SW480 (cell line): ENCODE measurements around the gene SARM1.
"Not testable (repeated sequence)": the region's sequence is repeated elsewhere in the genome, so short reads cannot be mapped to it uniquely, and the experiment has no call there.

Source experiments
- DNase-seq: peaks from one replicate; pipeline ENCODE4 v3.0.0-alpha.2; 2016; ENCODE audit warnings: low spot score

SARM1 gene

DNA sequence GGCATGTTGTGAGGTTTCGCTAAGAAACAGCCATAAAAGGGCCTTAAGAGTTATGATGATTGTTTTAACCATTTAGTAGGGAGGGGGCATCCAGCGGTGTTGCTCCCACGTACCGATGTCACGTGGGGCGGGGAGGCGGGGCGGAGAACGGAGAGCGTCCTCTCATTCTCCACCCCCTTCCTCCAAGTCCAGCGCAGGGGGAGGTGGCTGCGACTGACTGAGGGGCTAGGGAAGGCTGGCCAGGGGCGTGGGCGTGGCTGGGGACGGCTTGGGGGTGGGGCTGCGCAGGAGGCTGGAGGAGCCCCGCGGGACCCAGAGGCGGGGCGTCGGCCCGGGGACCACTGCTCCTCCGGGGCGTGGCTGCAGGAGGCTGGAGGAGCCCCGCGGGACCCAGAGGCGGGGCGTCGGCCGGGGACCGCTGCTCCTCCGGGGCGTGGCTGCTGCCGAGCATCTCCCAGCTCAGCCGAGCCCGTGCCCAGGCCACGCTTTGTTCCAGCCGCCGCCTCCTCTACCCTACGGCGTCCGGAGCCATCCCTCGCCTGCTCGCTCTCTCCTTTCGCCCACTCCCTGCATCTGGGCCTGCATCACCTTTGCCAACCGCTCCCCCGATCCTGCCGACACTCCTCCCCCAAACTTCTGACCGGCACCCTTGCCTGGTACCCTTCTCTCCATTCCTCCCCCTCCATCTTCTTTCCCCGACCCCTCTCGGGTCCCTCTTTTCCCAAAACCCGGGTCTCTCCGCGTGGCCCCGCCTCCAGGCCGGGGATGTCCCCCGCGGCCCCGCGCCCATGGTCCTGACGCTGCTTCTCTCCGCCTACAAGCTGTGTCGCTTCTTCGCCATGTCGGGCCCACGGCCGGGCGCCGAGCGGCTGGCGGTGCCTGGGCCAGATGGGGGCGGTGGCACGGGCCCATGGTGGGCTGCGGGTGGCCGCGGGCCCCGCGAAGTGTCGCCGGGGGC is at the start of gene SARM1:
TSS of gene SARM1 (plus strand) at position 450 of the 958 bp plus-strand sequence. CDS start at position 789, 339 bp downstream.
- DNase-seq = peak; percentile 71

DNA sequence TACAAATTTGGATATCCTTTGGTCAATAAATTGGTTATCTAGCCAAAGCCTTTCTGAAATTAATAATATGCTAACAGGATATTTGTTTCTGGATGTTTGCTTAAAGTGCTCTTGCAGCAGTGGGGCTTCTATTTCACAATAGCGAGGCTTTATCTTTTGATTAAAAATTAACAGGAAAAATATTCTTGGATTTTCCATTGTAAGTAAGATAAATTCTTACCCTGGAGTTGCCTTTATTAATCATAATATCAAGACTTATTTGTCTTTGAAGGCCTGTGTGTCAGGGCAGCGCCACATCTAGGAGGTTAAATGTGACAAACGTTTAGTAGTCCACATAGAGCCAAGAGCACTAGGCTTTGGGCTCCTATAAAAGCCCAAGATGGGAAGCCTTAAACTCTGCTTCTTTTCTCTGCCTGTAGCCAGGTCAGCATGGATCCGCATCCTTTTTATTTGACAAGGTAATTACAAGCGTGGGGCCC is 47.2 kb upstream of the SARM1 start:
- no peak for DNase-seq

DNA sequence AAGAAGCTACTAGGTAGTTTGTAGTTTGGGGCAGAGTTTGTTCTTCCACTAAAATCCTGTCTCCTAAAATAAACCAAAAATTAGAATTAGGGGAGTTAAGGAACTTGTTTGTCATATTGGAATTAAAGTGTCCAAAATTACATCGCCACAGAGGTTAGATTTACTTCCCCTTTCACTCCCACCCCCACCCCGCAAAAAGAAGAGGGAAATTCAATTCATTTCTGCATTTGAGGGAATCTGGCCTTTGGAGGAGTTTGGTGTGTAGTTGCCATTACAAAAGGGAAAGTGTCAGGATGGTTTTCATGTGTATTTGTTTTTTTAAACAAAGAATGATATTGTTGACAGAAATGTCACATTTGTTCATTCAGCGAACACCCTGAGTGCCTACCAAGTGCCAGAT is 46.7 kb upstream of the SARM1 start:
- DNase-seq = no peak

DNA sequence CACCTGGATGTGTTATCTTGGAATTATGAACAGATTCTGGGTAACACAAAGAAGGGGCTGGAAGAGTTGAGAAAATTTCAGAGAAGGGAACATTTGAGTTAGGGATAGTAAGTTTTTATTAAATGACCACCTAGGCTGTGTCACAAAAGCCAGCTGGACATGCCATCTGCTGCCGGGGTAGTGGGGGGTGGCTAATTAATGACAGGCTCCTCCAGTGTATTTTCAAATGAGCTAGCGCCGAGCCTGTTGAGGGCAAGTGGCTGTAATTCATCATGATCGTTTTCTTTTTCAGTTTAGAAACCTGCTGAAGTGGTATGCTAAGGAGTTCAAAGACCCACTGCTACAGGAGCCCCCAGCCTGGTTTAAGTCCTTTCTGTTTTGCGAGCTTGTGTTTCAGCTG is 46.3 kb upstream of the SARM1 start:
- DNase-seq = no peak

DNA sequence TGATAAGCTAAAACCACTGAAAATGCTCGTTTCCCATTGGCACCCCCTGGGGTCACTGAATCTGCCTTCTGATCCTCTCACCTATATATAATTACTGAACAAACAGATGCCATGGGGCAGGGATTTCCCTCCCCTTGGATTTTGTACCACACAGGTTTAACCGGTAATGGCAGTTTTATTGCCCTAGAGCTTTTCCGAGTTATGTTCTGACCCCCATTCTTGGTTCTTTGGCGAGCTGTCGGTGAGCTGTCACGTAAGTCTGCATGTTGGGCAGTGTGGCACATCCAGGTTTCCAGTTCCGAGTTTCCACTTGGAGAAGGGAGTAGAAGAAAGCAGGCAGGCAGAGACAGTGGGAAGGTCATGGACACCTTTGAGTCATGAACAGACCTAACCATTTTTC is 45.4 kb upstream of the SARM1 start:
- DNase-seq = no peak

DNA sequence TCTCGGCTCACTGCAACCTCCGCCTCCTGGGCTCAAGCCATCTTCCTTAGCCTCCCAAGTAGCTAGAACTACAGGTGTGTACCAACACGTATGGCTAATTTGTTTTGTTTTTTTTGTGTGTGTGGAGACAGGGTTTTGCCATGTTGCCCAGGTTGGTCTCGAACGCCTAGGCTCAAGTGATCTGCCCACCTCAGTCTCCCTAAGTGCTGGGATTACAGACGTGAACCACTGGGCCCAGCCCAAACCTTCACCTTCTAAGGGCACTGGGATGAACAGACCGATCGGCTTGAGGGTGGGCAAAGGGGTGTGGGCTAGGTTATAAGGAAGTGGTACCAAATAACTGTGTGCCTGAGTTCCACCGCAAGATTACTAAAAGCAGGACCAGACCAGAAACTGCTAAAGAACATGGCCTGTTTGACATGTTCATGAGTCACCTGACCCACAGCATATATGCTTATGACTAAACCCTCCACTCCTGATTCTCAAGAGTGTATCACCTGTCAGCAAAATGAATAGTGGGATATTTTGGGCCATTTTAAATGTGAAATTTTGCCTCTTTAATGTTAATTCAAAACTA is 44.4 kb upstream of the SARM1 start:
- DNase-seq = no peak

DNA sequence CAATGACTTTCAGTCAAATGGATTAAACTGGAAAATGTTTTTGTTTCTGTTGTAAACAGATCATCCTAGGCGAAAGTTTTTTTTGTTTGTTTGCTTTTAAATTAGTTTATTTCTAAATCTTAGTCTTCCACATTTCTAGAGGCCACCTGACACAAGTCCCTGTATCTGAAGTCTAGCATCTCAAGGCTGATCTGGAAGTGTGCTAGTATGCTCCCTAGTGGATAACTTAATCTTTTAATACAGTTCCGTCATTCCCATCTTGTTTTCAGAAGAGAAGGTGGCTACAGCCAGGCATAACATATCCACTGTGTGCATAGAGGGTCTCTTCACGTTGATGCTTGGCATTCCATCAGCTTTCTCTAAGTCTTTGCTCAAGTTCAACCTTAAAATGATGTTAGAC is 43.8 kb upstream of the SARM1 start:
- no peak for DNase-seq

DNA sequence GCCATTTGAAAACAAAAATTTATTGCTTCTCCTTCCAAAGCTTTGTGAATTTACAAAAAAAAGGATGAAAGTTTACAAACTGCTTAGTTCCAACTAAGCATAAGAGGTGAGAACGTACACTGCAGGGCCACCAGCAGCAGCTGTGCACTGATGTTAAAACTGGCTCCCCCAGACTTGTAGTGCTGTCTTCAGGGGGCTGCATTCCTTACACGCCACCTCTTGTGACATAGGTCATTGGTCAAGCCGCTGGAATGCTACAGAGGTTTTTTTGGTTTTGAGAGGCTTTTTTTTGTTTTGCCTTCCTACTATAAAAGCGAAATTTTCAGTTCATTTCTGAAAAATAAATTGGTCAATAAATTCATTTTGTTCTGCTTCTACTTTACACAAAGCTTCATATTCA is 43.2 kb upstream of the SARM1 start:
- no peak for DNase-seq

DNA sequence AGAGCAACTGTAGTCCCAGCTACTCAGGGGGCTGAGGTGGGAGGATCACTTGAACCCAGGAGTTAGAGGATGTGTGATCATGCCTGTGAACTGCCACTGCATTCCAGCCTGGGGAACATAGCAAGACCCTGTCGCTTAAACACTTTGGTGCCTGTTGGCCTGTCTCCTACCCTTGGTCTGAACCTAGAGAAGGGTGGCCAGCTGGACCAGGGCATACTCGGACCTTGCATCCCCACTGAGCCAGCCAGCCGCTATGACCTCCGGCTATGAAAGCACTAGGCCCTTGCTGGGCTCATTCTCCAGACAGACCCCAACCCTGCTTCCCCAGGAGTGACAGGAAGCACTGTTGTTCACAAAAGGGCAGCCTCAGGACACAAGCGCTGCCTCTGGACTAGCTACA is 40.8 kb upstream of the SARM1 start:
- no peak for DNase-seq

DNA sequence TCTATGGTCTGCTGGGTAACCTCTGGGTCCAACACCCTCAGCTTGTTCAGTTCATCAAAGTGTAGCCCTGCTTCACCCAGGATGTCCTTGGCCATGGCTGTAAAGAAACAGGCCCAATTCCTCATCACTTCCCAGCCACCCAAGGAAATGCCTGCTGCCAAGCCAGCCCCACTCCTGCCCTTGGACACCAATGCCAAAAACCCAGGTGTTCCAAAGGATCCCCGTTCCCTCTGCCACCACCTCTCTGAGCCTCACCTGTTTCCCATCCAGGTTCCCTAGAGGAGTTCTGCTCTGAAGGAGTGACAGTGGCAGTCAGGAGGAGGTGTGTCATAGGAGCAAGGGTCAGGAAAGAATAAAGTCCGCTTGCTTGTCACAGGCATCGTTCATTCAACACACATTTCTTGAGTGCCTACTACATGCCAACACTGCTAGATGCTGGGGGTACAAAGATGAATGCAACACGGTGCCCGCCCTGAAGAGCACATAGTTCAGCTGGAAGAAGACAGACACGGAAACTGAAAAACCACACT is 39.5 kb upstream of the SARM1 start:
- DNase-seq = no peak

DNA sequence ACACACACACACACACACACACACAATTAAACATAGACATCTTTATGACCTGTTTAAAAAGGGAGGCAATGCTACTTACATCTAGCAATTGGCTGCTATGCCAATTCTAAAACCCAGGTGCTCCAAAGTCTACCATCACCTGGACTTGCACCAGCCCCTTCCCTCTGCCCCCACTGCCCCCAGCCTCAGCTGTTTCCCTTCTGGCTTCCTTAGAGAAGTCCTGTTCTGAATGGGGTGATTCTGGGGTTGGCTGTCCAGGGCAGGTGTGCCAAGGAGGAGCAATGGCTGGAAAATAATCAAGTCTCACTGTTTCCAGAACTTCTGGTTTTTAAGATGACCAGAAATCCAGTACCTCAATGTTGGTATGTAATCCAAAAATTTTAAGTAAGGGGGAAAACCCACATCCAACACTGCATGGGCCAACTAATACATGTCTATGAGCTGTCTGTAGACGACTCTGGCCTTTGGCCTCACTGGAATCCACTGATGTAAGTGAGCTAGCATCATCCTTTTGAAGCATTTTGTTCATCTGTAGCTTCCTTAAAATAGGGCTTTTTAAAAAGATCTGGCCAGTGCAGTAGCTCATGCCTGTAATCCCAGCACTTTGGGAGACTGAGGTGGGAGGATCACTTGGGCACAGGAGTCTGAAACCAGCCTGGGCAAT is 38.3 kb upstream of the SARM1 start:
- no peak for DNase-seq

DNA sequence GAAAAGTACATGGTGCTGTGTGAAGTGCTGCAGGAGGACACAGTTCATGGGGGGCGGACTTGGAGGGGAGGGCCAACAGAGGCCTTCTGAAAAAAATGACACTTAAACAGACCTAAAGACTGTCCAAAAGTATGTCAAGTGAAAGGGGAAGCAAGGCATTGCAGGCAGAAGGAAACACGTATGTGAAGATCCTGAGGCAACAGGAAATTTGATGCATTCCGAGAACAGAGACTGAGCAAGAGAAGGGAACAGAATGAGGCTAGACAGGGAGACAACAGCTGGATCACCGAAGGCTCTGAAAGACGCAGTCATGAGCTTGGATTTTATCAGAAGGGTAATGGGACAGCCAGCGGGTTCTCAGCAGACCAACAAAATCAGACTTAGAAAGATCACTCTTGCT is 37.3 kb upstream of the SARM1 start:
- DNase-seq = no peak

DNA sequence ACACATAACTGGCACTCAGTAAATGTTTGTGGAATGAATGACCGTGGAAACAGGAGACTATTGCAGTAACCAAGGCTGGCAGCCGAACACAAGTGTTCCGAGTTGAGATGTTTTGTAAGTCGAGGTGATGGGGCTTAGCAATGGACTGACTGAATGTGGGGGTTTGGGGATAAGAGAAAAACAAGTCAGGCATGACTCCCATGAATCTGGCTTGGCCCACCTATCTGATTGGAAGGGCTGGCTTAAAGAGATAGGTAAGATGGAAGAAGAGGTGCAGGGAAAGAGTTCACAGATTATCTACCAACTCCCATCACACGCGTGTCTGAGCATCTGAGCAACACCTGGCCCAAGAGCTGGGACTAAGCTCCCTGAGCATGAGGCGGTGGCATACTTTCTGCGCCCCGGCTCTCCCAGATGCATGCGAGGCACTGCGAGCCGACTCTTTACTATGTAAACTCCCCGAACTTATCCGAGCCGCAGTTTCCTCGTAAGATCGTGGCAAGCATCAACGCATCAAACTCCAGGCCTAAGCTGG is 36.8 kb upstream of the SARM1 start:
- no peak for DNase-seq

DNA sequence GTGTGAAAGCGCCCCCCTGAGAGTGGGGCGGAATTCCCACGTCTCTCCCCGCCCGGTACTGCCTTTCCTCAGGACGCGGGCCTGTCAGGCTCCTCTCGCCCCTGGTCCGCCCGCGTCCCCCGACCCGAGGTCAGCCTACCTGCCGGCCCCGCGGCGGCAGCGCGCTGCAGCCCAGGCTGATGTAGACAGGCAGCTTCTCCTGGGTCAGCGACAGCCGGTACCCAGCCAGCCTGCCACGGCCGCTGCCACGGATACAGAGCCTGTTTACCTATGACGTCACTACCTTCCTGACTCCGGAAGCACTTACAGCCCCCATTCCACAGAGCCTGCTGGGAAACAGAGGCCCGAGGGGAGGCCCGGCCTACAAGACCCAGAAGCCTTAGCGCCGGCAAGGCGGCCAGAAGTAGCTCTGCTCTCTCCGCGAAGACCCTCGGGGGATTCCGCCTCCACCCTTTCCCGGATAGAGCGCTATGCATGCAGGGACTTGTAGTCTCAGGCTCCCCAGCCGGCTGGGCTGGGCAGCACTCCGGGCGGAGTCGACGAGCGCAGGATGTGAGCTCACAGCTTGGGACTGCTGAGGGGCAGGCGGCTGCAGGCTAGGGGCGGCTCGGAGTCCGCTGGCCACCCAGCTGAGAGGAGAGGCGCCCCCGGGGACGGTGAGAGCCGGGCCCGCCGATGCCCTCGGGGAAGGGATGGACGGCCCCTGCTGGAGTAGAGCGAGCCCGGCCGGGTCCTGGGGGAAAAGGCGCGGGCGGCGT is 36.1 kb upstream of the SARM1 start, which contains the start of the genes IFT20 and TNFAIP1:
TSS of gene IFT20 (minus strand) at position 272 of the 758 bp plus-strand sequence. CDS start 3,487 bp downstream, outside the sequence.
TSS of gene TNFAIP1 (plus strand) at position 561 of the 758 bp plus-strand sequence. CDS start 3,761 bp downstream, outside the sequence.
- DNase-seq = peak; percentile 99

DNA sequence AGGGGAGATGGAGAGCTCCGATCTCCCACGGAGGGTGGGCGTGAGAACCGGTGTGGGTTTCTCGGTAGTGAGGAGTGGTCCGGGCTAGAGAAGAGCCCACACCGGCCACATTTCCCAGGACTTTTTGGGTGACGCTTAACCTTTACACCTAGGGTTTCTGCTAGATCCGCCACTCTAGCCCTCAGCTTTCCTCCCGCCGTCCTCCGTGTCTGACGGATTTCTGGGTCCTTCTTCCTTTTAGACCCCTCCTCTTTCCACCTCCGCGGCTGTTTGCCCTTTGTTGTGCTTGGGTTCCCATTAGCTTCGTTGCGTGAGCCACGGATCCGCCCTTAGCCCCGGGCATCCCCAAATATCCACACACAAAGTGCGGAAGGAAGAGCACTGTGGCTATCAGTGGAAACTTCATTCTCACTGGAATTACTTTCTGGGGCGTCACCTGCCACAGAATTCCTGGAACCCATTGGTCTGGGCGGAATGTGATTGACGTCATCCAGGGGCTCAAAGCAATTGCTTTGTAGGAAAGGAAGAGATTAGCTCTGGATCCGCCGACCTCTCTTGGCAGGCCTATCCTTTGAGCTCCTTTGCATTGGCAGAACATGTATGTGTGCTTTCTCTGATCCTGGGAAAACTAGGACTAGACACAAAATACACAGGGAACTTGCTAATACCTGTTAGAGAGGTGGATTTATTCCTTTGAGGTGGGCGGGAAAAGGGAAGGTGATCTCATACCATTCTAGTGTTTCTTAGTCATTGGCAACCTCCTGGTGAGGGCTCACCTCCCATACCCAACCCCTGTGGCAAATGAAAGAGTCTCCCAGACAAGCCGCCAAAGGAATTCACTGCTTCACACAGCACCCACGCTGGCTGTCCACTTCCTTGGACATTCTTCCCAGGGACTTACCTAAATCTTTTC is 35.3 kb upstream of the SARM1 start:
- peak; percentile 91 for DNase-seq

DNA sequence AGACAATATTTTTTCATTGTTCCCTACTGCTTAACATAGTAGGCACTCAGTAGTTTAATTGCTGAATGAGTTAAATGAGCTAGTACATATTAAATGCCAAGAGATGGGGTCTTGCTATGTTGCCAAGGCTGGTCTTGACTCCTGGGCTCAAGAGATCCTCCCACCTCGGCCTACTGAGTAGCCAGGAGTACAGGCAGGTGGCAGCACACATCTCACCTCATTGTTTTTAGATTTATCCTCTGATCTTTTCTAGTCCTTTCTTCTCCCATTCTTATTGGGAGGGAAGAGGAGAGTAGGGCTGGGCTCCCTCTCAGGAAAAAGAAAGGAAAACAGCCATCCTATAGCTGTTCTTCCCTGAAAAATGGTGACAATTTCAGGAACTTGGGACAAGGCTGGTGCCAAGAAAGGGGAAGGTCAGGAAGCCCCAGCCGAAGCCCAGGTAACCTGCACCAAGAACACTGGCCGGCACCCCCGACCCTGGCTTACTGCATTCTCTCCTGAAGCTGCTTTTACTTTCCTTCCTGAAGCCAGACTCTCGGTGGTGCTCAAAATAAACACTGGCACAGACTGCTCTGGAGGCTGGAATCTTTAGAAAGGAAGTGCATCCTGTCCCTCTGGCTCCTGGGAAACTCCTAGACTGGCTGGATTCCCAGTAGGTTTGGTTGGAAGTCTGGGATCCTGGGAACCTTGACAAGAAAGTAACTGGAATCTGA is 33.3 kb upstream of the SARM1 start:
- DNase-seq = no peak

DNA sequence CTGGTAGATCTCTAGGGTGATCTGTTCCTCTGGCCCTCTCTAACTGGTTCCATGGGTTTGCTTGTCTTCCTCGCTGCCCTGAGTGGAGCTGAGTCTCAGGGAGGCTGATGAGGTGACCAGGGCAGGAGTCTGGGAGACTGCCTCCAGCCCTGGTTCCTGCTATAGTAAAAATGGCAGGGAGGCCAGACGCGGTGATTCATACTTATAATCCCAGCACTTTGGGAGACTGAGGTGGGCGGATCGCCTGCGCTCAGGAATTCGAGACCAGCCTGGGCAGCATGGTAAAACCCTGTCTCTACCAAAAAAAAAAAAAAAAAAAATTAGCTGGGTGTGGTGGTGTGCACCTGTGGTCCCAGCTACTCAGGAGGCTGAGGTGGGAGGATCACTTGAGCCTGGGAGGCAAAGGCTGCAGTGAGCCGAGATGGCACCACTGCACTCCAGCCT is 32.7 kb upstream of the SARM1 start:
- DNase-seq = not testable (repeated sequence)

DNA sequence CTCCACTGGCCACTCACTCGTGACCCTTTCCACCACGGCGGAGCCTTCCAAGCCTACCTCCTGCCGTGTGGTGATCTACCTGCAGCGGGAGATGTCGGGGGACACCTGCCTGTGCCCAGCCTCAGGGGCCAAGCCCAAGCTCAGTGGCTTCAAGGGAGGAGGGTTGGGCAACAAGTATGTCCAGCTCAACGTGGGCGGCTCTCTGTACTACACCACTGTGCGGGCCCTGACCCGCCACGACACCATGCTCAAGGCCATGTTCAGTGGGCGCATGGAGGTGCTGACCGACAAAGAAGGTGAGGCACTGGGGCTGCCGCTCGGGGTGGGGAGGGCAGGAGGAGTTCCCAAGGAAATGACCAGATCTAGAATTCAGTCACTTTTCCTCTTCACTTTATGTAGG is 32.1 kb upstream of the SARM1 start:
- no peak for DNase-seq

DNA sequence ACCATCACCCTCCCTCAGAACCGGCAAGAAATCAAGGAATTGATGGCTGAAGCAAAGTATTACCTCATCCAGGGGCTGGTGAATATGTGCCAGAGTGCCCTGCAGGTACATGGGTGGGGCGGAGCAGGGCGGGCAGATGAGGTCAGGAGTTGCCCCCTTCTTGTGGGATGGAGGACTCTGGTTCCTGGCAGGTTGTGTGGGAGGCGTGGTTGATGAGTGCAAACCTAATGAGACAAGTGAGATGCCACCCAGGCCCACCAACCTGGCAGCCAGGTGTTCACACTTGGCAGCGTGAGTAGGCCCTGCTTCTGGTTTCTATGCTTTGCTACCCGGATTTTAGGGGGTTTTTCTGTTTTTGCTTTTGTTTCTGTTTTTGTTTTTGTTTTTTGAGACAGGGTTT is 31.1 kb upstream of the SARM1 start:
- no peak for DNase-seq
